CD4-positive, alpha-beta T cell treated with Interleukin-12 subunit alpha and Interleukin-12 subunit beta, for 1 hour (primary cell): Measurements from ENCODE around the gene CYP27B1.
"Not testable (repeated sequence)": the region's sequence is repeated elsewhere in the genome, so short reads cannot be mapped to it uniquely, and the experiment has no call there.

ENCODE experiments used
- DNase-seq: peaks from one replicate; pipeline ENCODE4 v3.0.0-alpha.2; 2020

Gene CYP27B1

GRCh38 chr12:57720606-57721595 is 46.0 kb downstream of the CYP27B1 start:
- no peak for DNase-seq

GRCh38 chr12:57719777-57720605 is 46.9 kb downstream of the CYP27B1 start:
- no peak for DNase-seq

- DNase-seq = no peak
These were observed 48.0 kb downstream of the CYP27B1 start for GRCh38 chr12:57718641-57719528.

GRCh38 chr12:57717846-57718640 is 48.8 kb downstream of the CYP27B1 start:
- DNase-seq = no peak

GRCh38 chr12:57717131-57717530 is 49.7 kb downstream of the CYP27B1 start:
- no peak for DNase-seq

- DNase-seq = no peak
These were observed 50.6 kb downstream of the CYP27B1 start for GRCh38 chr12:57716305-57716704.

- no peak for DNase-seq
These were observed 51.1 kb downstream of the CYP27B1 start for GRCh38 chr12:57715786-57716185.

- DNase-seq = not testable (repeated sequence)
These were observed 51.7 kb downstream of the CYP27B1 start for GRCh38 chr12:57715036-57715748.

- no peak for DNase-seq
These were observed 53.7 kb downstream of the CYP27B1 start for GRCh38 chr12:57713209-57713608.

- no peak for DNase-seq
These were observed 54.2 kb downstream of the CYP27B1 start for GRCh38 chr12:57712701-57713100.
